Esophagus squamous epithelium (tissue), 5 donors: Measurements from ENCODE around the gene SAG. TPM values are rescaled to one million over a fixed set of nuclear protein-coding genes. Genes with fewer than 3 reads are reported as not detected.

Experiments
- DNase-seq: peaks from one replicate; lab custom pipeline; 2025; lab: John Stamatoyannopoulos, UW
- H3K27ac ChIP-seq, 4 donors: fragments of 200-600 bp; sonication (generic); one replicate each; pipeline ENCODE4 v1.5.1; 2016 to 2019; ENCODE audit warnings: mild to moderate bottlenecking in 1 of 4
- H3K27me3 ChIP-seq, 4 donors: fragments of 200-600 bp; sonication (generic); 1 replicate in 3 of 4; 2 replicates in 1 of 4; pipeline versions ENCODE4 v1.5.1 to v1.6.0; 2017 to 2021; ENCODE audit warnings: antibody characterized with exemption in 1 of 4
- H3K36me3 ChIP-seq, 3 donors: fragments of 200-600 bp; sonication (generic); one replicate each; pipeline ENCODE4 v1.5.1; 2016 to 2019
- H3K4me1 ChIP-seq, 3 donors: fragments of 200-600 bp; sonication (generic); one replicate each; pipeline ENCODE4 v1.5.1; 2017 to 2019
- H3K4me3 ChIP-seq, 4 donors: fragments of 200-600 bp; sonication (generic); 1 replicate in 3 of 4; 2 replicates in 1 of 4; pipeline ENCODE4 v1.5.1; 2016 to 2019; ENCODE audit warnings: mild to moderate bottlenecking in 2 of 4, moderate library complexity in 1 of 4
- H3K9me3 ChIP-seq, 3 donors: fragments of 200-600 bp; sonication (generic); one replicate each; pipeline ENCODE4 v1.5.1; 2016 to 2019
- CTCF ChIP-seq, 6 experiments: fragments of 450-650 bp in 4 of 6; fragments of 200-600 bp in 2 of 6; sonication (generic) in 2 of 6; IDR thresholded peaks; one replicate each; pipeline ENCODE4 v1.5.1; 2016 to 2019; ENCODE audit warnings: antibody characterized with exemption in 6 of 6, mild to moderate bottlenecking in 4 of 6, moderate library complexity in 4 of 6
- POLR2A ChIP-seq, 4 donors: fragments of 450-650 bp; IDR thresholded peaks; one replicate each; pipeline ENCODE4 v1.6.1; 2017; ENCODE audit warnings: antibody characterized with exemption in 4 of 4, mild to moderate bottlenecking in 4 of 4, moderate library complexity in 3 of 4
- WGBS, 2 donors: methylation state at CpG; one replicate each; pipeline ENCODE4 v1.1.5; 2018; 5-methylcytosine and 5-hydroxymethylcytosine counted together
- intact Hi-C: fragments of 100-400 bp; cut with DNase I; formaldehyde crosslinking; loops from one replicate; pipeline ENCODE4 v1.15.0; 2022
- total RNA-seq, 4 donors: library from RNA; depleted of rRNA; stranded (reverse); fragments of >200 nt; gene quantifications; one replicate each; pipeline ENCODE4 v1.1.0, GENCODE V29; 2016
- donor health status: DM: yes; HTN: yes; CAD: no.

SAG gene
- not detected for total RNA-seq

- Histone ChIP-seq H3K9me3 (no peaks in the 10 kb centered on the region), H3K4me1 (no peaks in the 10 kb centered on the region), H3K36me3 (no peaks in the 10 kb centered on the region), H3K4me3 (no peak within 1 kb of the TSS), H3K27me3 (peaks cover 0 to 13% (median 0%) of the 10 kb centered on the region in 4 donors), H3K27ac (no peak within 1 kb of the TSS)
- no peak for TF ChIP-seq POLR2A (IDR thresholded peaks at IDR 0.05)
- TF ChIP-seq CTCF (IDR thresholded peaks at IDR 0.05) = no peak
- intact Hi-C loops = no loop called here
- DNase-seq = no peak
- WGBS, 2 donors = 84 to 92% methylated on average over 4 to 5 of the region's 7 CpGs
These were observed at the start of gene SAG for GRCh38 chr2:233307565-233307964. SAG (plus strand) TSS chr2:233307816; CDS start chr2:233309190, 1,374 bp downstream.

- Histone ChIP-seq H3K27ac (no peak overlapping the region), H3K36me3 (peaks cover 3 to 97% (median 23%) of the 10 kb centered on the region in 3 donors), H3K9me3 (no peaks in the 10 kb centered on the region), H3K4me1 (peaks cover 7 to 20% (median 11%) of the 10 kb centered on the region in 3 donors), H3K27me3 (no peaks in the 10 kb centered on the region), H3K4me3 (no peak overlapping the region)
- no peak for DNase-seq
- TF ChIP-seq POLR2A (IDR thresholded peaks at IDR 0.05) (no peak), CTCF (IDR thresholded peaks at IDR 0.05) (no peak)
- intact Hi-C loops = no loop called here
- 91% methylated on average over 2 of the region's 2 CpGs for WGBS, 2 donors
These were observed 49.4 kb upstream of the SAG start for GRCh38 chr2:233258211-233258610.

GRCh38 chr2:233259730-233260129, 47.9 kb upstream of the SAG start:
- Histone ChIP-seq H3K9me3 (no peaks in the 10 kb centered on the region), H3K36me3 (peaks cover 18 to 100% (median 36%) of the 10 kb centered on the region in 3 donors), H3K4me3 (no peak overlapping the region), H3K27ac (no peak overlapping the region), H3K4me1 (peaks cover 0 to 7% (median 0%) of the 10 kb centered on the region in 3 donors), H3K27me3 (no peaks in the 10 kb centered on the region)
- 86 to 91% methylated on average over 1 of the region's 1 CpG for WGBS, 2 donors
- no peak for TF ChIP-seq CTCF (IDR thresholded peaks at IDR 0.05)
- no peak for TF ChIP-seq POLR2A (IDR thresholded peaks at IDR 0.05)
- intact Hi-C loops = no loop called here
- DNase-seq = no peak

- 89 to 96% methylated on average over 5 of the region's 5 CpGs for WGBS, 2 donors
- peaks cover 20 to 100% (median 44%) of the 10 kb centered on the region in 3 donors for H3K36me3 ChIP-seq
- no peaks in the 10 kb centered on the region for H3K9me3 ChIP-seq
- no peak overlapping the region for H3K4me3 ChIP-seq
- TF ChIP-seq POLR2A (IDR thresholded peaks at IDR 0.05) = no peak
- no peak for TF ChIP-seq CTCF (IDR thresholded peaks at IDR 0.05)
- no peaks in the 10 kb centered on the region for H3K4me1 ChIP-seq
- H3K27me3 ChIP-seq = no peaks in the 10 kb centered on the region
- no peak for DNase-seq
- intact Hi-C loops = no loop called here
- H3K27ac ChIP-seq = no peak overlapping the region
These were observed 47.0 kb upstream of the SAG start for GRCh38 chr2:233260661-233261060.

GRCh38 chr2:233261819-233262555, 45.6 kb upstream of the SAG start:
- WGBS, 2 donors = 79 to 91% methylated on average over 9 of the region's 9 CpGs
- TF ChIP-seq CTCF (IDR thresholded peaks at IDR 0.05) = no peak
- TF ChIP-seq POLR2A (IDR thresholded peaks at IDR 0.05) = no peak
- no peak for DNase-seq
- Histone ChIP-seq H3K27ac (no peak overlapping the region), H3K27me3 (no peaks in the 10 kb centered on the region), H3K36me3 (peaks cover 20 to 100% (median 48%) of the 10 kb centered on the region in 3 donors), H3K4me3 (no peak overlapping the region), H3K4me1 (no peaks in the 10 kb centered on the region), H3K9me3 (no peaks in the 10 kb centered on the region)
- intact Hi-C loops = no loop called here
